ENCODE results near the gene XPR1. TPM values are rescaled to one million over a fixed set of nuclear protein-coding genes. Genes with fewer than 3 reads are reported as not detected.

The XPR1 gene
- total RNA-seq, 1 experiment from 2014 or later: 29.8 TPM

DNA sequence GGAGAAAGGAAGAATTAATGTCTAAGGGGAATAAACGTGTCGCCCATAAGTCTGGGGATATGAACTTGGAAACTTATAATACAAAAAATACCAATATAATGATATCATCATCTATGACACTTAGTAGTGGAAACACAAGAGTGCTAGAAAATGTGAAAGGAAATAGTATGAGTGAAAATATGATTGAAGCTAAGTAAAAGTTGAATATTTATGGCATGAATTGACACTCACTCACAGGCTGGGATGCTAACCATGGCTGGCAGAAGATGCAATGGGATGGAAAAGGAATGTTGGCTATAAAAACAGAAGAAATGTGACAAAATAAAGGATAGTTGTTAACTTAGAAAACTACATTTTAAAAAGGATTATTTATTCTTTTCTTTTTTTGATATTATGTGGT is 120.1 kb downstream of the XPR1 start:
- no peaks in the 10 kb centered on the region for H3K27me3 ChIP-seq
- no peaks in the 10 kb centered on the region for H3K36me3 ChIP-seq
- H3K9me3 ChIP-seq (replicated peaks): no peaks in the 10 kb centered on the region
- H3K27ac ChIP-seq: no peak overlapping the region
- no peaks in the 10 kb centered on the region for H3K4me1 ChIP-seq
- DNase-seq: no peak
- no peak overlapping the region for H3K4me3 ChIP-seq

DNA sequence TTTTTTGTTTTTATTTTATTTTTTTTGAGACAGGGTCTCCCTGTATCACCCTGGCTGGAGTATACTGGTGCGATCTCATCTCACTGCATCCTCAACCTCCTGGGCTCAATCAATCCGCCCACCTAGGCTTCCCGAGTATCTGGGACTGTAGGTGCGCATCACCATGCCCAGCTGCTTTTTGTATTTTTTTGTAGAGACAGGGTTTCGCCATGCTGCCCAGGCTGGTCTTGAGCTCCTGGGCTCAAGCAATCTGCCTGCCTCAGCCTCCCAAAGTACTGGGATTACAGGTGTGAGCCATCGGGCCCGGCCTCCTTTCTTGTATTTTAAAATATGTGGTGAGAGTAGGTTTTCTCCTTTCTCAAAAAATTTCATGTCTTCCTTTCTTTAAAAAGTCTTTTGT is 122.6 kb downstream of the XPR1 start:
- Histone ChIP-seq H3K4me1 (no peaks in the 10 kb centered on the region), H3K9me3 (replicated peaks) (no peaks in the 10 kb centered on the region), H3K27me3 (no peaks in the 10 kb centered on the region)

DNA sequence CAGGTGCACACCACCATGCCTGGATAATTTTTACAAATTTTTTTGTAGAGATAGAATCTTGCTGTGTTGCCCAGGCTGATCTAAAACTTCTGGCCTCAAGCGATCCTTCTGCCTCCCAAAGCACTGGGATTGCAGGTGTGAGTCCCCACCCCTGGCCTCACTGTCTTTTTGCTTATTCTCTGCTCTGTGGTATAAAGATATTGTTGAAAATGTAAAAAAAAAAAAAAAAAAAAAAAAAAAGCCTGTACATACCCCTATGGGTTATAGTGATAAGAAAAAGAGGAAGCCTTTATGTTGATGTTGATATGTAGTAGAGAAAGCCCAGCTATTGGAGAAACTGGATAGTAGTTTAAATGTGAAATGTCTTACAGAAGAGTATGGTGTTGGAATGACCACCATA is 125.8 kb downstream of the XPR1 start:
- Histone ChIP-seq H3K4me3 (no peak overlapping the region), H3K4me1 (no peaks in the 10 kb centered on the region), H3K27ac (no peak overlapping the region), H3K36me3 (no peaks in the 10 kb centered on the region), H3K9me3 (replicated peaks) (no peaks in the 10 kb centered on the region), H3K27me3 (no peaks in the 10 kb centered on the region)
- DNase-seq: no peak

More for the DNA sequence above, 122.6 kb downstream of the XPR1 start:
- H3K36me3 ChIP-seq: no peaks in the 10 kb centered on the region
- DNase-seq: no peak
- H3K27ac ChIP-seq: no peak overlapping the region
- H3K4me3 ChIP-seq: no peak overlapping the region

DNA sequence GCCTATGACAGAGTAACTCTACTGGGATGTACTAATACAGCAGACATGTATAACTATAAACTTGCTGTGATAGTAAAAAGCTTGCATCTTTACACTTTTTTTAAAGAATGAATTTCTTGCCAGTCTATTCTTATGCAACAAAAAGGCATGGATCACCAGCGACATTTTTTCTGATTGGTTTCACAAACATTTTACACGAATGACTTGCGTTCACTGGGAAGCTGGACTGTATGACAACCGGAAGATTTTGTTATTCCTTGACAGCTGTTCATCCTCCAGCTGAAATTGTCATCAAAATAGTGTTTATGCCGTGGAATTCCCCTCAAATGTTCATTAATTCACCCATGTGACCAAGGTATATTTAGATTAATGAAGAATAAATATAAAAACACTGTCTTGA is 131.0 kb downstream of the XPR1 start:
- Histone ChIP-seq H3K27me3 (no peaks in the 10 kb centered on the region), H3K4me1 (no peaks in the 10 kb centered on the region), H3K36me3 (no peaks in the 10 kb centered on the region), H3K4me3 (no peak overlapping the region), H3K9me3 (replicated peaks) (no peaks in the 10 kb centered on the region), H3K27ac (no peak overlapping the region)
- no peak for DNase-seq

DNA sequence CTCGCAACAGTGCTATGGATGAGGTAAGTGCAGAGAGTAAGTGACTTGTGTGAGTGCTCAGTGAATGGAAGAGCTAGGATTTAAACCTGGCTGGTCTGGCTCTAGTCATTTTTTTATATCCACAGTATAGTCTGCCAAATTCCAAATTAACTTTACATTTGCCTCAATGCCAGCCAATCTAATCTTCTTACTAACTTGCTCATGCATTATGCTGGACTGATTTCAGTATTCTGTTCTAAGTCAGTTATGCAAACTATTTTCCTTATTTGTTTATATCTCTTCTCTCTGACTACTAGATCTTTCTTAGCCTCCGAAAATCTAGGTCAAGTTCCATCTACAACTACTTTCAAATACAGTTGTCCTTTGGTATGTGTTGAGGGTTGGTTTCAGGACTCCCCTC is 133.3 kb downstream of the XPR1 start:
- DNase-seq: no peak
- Histone ChIP-seq H3K9me3 (replicated peaks) (no peaks in the 10 kb centered on the region), H3K27me3 (no peaks in the 10 kb centered on the region), H3K4me3 (no peak overlapping the region), H3K4me1 (no peaks in the 10 kb centered on the region), H3K36me3 (no peaks in the 10 kb centered on the region), H3K27ac (no peak overlapping the region)

DNA sequence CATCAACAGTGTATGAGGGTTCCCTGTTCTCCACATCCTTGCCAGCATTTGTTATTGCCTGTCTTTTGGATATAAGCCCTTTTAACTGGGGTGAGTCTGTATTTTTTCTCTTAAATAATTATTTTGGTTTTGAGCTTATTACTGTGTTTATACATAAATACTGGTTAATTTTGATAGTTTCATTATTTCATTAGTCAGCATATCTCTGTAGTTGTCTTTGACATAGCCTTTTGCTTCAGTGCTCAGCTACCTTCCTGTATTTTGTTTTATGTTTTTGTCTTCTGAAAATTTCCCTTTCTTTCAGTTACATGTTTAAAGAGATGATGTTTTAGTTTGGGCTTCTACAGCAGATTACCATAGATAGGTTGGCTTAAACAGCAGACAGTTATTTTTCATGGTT is 138.1 kb downstream of the XPR1 start:
- Histone ChIP-seq H3K4me1 (no peaks in the 10 kb centered on the region), H3K36me3 (no peaks in the 10 kb centered on the region), H3K27ac (no peak overlapping the region), H3K9me3 (replicated peaks) (no peaks in the 10 kb centered on the region), H3K4me3 (no peak overlapping the region), H3K27me3 (no peaks in the 10 kb centered on the region)
- DNase-seq: no peak

DNA sequence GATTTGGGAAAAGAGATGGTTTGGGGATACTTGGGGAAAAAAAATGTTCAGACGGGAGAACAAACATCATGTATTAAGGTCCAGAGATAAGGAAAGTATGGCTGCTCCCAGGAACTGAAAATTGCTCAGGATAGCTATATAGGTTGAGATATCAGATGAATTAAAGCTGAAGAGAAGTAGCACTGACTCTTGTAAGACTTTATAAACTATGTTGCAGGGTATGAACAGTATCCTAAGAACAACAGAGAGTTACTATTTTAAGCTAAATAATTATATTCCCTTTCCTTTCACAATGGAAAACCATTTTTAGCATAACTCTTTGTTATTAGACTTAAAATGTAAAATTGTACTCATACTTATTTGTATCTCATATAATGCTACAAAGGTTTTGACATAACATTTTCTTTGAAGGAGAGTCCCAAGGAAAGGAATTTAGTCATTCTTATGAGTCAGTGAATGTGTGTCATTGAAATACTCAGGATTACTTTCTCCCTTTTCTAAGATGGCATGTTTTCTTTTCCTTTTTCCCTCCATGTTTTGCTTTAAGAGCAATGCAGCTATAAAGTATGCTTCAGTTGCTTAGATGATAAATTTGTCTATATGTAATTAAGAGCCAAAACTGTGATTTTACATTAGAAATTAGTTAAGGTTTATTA is 141.5 kb downstream of the XPR1 start:
- Histone ChIP-seq H3K27me3 (no peaks in the 10 kb centered on the region), H3K9me3 (replicated peaks) (no peaks in the 10 kb centered on the region), H3K36me3 (no peaks in the 10 kb centered on the region), H3K4me1 (no peaks in the 10 kb centered on the region), H3K27ac (no peak overlapping the region), H3K4me3 (no peak overlapping the region)
- no peak for DNase-seq

DNA sequence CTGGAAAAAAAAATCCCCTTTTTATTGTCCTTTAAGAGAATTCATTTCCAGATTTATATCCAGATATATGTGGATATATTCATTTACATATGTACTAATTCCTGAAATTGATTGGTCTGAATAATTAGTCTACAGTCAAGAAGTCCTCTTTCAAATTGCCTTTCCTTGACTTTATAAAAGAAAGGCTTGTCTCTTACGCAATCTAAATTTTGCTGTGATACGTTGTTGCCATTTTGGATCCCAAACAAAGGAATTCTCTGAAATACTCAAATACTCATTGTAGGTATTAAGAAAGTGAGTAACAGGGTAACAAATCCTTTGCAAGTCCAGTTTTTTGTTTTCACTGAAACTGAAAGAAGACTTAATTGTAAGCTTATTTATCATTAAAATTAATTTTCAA is 144.0 kb downstream of the XPR1 start:
- H3K9me3 ChIP-seq (replicated peaks): no peaks in the 10 kb centered on the region
- H3K4me1 ChIP-seq: no peaks in the 10 kb centered on the region
- H3K36me3 ChIP-seq: no peaks in the 10 kb centered on the region
- DNase-seq: no peak
- H3K27ac ChIP-seq: no peak overlapping the region
- H3K27me3 ChIP-seq: no peaks in the 10 kb centered on the region
- no peak overlapping the region for H3K4me3 ChIP-seq

DNA sequence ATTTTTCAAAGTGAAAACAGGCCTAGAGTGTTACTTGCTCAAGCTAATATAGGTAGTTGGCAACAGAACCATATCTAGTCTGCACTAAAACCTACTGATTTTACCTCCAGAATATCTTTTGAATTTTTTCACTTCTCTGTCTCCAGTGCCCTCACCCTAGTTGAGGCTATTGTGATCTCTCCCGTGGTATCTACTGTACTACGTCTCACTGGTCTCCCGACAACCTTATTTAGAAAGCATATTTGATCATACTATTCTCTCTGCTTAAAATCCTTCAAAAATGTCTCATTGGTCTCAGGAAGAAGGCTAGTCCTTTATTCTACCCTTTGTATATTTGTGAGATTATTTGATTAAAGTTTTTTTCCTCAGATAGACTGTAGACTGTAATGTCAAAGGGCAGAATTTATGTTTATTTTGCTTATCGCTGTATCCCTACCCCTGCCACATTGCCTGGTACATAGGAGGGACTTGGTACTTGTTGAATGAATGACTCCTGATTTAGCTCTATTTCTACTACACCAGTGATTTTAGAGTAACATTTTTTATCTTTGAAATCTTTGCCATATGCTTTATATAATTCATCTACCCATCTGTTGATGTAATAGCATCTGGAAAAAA is 145.4 kb downstream of the XPR1 start:
- no peak overlapping the region for H3K27ac ChIP-seq
- H3K4me3 ChIP-seq: no peak overlapping the region
- no peaks in the 10 kb centered on the region for H3K9me3 ChIP-seq (replicated peaks)
- no peak for DNase-seq
- no peaks in the 10 kb centered on the region for H3K36me3 ChIP-seq
- H3K4me1 ChIP-seq: no peaks in the 10 kb centered on the region
- H3K27me3 ChIP-seq: no peaks in the 10 kb centered on the region

DNA sequence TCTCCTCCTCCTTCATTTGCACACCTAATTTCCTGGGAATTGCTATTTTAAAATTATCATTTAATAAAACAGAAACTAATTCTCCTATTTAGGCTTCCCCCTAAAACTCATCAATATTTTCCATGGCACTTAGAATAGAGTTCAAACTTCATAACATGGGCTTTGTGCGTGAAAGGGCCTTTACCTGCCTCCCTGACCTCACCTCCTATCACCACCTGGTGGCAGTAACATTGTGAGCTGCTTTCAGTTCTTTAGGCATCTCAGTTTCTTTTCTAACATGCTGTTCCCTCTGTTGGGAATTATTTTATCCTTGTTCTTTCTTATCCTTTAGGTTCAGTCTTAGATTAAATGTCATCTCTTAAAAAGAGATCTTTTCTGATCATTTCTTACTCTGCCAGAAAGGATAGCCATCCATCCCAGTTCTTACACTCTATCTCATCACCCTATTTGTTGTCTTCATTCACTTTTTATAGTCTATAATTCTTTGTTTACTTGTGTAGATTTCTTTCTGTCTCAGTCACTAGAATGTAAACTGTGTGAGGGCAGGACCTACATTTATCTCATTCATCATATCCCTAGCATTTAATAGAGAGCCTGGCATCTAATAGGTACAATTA is 147.1 kb downstream of the XPR1 start:
- no peaks in the 10 kb centered on the region for H3K9me3 ChIP-seq (replicated peaks)
- no peak overlapping the region for H3K4me3 ChIP-seq
- no peak for DNase-seq
- no peak overlapping the region for H3K27ac ChIP-seq
- no peaks in the 10 kb centered on the region for H3K4me1 ChIP-seq
- H3K27me3 ChIP-seq: no peaks in the 10 kb centered on the region
- H3K36me3 ChIP-seq: no peaks in the 10 kb centered on the region

DNA sequence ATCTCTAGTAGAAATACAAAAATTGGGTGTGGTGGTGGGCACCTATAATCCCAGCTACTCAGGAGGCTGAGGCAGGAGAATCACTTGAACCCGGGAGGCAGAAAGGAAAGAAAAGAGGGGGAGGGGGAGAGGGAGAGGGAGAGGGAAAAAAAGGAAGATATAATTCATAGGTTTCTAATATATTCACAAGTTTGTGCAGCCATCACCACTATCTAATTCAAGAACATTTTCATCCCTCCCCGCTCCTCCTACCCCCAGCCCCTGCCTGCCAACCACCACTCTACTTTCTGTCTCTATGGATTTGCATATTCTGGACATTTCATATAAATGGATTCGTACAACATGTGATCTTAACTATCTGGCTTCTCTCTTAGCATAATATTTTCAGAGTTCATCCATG is 147.8 kb downstream of the XPR1 start:
- no peaks in the 10 kb centered on the region for H3K27me3 ChIP-seq
- no peaks in the 10 kb centered on the region for H3K4me1 ChIP-seq
- H3K9me3 ChIP-seq (replicated peaks): no peaks in the 10 kb centered on the region
- no peak overlapping the region for H3K4me3 ChIP-seq
- no peak for DNase-seq
- H3K36me3 ChIP-seq: no peaks in the 10 kb centered on the region
- H3K27ac ChIP-seq: no peak overlapping the region

DNA sequence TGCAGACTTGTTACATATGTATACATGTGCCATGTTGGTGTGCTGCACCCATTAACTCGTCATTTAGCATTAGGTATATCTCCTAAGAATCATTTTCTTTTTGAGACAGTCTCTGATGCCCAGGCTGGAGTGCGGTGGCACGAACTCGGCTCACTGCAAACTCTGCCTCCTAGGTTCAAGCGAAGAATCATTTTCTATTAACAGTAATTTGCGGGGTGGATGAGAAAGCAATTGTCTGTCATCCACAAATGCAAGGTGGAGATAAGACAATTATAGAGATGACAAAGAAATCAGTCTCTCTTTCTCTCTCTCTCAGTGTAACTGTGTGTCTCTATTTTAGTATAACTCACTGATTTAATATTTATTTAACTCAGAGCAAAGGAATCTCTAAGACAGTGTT is 149.9 kb downstream of the XPR1 start:
- no peak overlapping the region for H3K4me3 ChIP-seq
- no peaks in the 10 kb centered on the region for H3K27me3 ChIP-seq
- H3K36me3 ChIP-seq: no peaks in the 10 kb centered on the region
- no peak overlapping the region for H3K27ac ChIP-seq
- no peak for DNase-seq
- H3K4me1 ChIP-seq: no peaks in the 10 kb centered on the region
- no peaks in the 10 kb centered on the region for H3K9me3 ChIP-seq (replicated peaks)

DNA sequence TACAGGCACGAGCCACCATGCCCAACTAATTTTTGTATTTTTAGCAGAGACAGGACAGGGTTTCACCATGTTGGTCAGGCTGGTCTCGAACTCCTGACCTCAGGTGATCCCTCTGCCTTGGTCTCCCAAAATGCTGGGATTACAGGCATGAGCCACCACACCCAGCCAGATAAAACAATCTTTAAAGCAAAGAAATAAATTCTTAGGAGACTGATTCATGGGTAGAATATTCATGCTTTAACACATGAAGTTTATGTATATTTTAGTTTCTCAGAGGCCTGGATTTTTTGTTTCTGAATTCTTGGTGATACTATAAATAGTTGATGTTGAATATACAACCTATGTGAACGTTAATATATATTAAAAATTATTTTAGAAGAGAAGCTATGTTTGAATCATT is 153.5 kb downstream of the XPR1 start:
- Histone ChIP-seq H3K27ac (no peak overlapping the region), H3K9me3 (replicated peaks) (no peaks in the 10 kb centered on the region), H3K27me3 (no peaks in the 10 kb centered on the region), H3K4me3 (no peak overlapping the region), H3K36me3 (no peaks in the 10 kb centered on the region), H3K4me1 (no peaks in the 10 kb centered on the region)
- no peak for DNase-seq

DNA sequence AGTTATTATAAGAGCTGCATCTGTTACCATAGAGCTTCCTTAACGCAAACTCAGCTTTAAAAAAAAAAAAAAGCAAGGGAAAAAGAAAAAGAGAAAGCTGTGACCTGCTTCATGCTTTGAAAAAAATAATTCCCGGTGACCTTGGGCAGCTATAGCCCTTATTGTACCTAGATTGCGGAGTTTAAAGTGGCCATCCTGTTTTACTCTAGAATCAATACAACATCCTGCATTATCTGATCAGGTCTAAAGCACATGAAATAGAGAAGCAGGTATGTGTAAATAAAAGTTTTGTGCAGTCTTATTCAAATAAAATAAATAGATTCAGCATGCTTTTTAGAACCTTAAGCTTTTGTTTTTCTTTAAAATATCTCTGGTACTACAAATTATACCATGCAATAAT is 154.1 kb downstream of the XPR1 start:
- Histone ChIP-seq H3K27ac (no peak overlapping the region), H3K4me3 (no peak overlapping the region), H3K36me3 (no peaks in the 10 kb centered on the region), H3K4me1 (no peaks in the 10 kb centered on the region), H3K27me3 (no peaks in the 10 kb centered on the region), H3K9me3 (replicated peaks) (no peaks in the 10 kb centered on the region)
- DNase-seq: no peak

DNA sequence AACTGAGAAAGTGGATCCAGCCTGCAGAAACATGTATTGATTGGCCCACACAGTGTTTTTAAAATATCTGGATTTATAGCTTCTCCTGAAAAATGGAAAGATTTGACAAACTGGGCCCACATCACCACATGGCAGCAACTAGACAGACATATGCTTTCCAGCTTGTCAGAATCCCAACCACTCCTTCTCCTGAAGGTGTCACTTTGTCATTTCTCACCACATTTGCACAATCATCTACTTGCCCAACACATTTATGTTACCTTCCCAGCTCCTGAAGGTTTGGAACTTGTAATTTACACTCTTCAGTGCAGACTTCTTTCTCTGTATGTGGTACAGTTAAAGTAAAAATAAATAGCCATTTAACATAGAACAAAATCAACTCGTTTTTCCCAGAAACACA is 154.8 kb downstream of the XPR1 start:
- H3K27ac ChIP-seq: no peak overlapping the region
- no peaks in the 10 kb centered on the region for H3K27me3 ChIP-seq
- DNase-seq: no peak
- H3K9me3 ChIP-seq (replicated peaks): no peaks in the 10 kb centered on the region
- H3K4me1 ChIP-seq: no peaks in the 10 kb centered on the region
- no peaks in the 10 kb centered on the region for H3K36me3 ChIP-seq
- no peak overlapping the region for H3K4me3 ChIP-seq

Measured in SJCRH30 (cell line).